Activated T-cell treated with anti-CD3 and anti-CD28 coated beads, Interleukin-2, amount 50 U/mL, for 1 hour (primary cell): ENCODE data around the gene TCP11.

Experiments used
- DNase-seq: peaks from one replicate; pipeline ENCODE4 v3.0.0-alpha.2; 2020

TCP11 gene

DNA sequence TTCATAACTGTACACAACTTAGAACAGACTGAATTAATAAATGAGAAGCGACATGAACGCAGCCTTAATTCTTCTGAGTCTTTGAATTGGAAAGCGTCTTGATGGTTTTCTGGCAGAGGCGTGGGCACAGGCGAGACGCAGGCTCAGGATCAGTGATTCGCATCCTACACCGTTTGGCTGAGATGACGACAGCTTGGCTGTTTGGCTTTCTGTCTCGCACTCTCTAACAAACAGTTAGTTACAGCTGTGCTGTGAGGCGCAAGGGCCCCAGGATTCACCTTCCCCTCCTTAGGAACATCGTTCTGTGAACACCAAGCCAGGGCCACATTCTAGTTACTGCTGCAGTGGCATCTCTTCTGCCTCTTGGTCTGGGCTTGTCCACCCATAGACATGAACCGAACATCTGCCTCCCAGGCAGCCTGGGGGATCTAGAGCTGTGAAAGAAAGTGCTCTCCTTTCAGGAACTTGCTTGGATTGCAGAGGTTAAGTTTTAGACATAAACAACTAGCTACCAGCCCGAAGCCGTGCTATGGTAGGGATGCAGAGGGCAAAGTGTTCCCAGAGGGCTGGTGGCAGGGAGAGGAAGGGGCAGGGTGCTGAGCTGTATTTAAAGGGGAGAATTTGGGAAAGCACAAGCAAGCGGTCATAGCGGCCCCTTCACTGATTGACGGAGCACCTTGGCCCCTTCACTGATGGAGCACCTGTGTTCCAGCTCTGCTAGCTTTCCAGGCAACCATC is 49.6 kb downstream of the TCP11 start:
- no peak for DNase-seq

GRCh38 chr6:35090734-35091133 is 50.4 kb downstream of the TCP11 start:
- DNase-seq = no peak

DNA sequence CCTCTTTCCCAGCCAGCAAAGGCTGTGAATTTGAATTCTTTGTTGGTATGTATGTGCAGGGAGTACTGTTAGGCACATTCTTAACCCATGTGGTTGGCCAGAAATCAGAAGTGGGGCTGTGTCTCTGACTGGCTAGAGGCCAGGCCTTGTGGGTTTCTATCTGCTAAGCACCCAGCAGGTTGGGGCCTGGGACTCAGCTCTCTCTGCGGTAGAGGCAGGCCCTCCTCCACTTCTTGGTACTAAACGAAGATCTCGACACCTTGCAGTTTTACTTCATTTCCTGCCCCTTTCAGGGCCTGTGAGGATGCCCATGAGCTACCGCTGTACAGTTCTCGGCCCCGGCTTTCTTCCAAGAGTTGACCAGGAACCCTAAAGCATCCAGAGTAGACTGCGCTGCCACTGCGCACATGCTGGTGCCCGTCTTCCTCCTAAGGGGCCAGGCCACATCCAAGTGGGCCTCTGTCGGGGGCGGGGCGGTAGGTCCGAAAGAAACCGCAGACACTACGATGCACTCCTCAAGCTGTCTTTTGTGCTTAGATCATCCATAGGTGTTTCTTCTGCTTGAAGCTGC is 51.1 kb downstream of the TCP11 start:
- no peak for DNase-seq

GRCh38 chr6:35089216-35089934 is 51.8 kb downstream of the TCP11 start:
- DNase-seq = no peak

GRCh38 chr6:35088281-35089215 is 52.6 kb downstream of the TCP11 start:
- DNase-seq = no peak

- no peak for DNase-seq
Observed at GRCh38 chr6:35087361-35088280, 53.5 kb downstream of the TCP11 start.

DNA sequence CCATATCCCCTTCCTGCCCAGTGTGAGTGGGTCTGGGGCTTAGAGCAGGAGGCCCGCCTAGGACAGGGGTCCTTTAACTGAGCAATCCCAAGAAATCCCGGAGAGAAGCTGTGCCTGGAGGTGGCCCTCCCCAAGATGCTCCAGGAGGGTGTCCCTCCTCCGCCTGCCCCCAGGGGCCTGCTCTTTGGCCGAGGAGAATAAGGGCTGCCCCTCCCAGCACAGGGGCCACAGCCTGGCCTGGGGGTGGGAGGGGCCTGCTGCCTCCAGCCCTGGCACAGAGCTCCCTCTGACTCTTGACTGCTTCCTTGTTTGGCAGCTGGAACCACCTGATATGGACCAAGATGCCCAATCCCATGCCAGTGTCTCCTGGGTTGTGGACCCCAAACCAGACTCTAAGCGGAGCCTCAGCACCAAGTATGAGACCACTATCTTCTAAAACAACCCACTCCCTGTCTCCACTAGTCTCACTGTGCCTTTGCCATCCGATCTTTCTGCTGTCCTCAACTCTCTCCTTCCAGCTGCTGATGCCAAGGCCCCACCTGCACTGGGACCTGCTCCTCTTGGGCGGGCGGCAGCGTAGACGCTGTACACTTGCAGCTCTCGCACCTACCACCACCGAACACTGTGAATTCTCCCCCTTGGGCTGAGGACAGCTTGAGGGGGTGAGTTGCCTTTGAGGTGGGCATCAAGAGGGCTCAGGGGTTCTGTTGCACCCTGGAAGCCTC is 54.3 kb downstream of the TCP11 start:
- DNase-seq = no peak

GRCh38 chr6:35086282-35086632 is 54.9 kb downstream of the TCP11 start:
- no peak for DNase-seq

GRCh38 chr6:35085359-35086281 is 55.5 kb downstream of the TCP11 start:
- DNase-seq = no peak

DNA sequence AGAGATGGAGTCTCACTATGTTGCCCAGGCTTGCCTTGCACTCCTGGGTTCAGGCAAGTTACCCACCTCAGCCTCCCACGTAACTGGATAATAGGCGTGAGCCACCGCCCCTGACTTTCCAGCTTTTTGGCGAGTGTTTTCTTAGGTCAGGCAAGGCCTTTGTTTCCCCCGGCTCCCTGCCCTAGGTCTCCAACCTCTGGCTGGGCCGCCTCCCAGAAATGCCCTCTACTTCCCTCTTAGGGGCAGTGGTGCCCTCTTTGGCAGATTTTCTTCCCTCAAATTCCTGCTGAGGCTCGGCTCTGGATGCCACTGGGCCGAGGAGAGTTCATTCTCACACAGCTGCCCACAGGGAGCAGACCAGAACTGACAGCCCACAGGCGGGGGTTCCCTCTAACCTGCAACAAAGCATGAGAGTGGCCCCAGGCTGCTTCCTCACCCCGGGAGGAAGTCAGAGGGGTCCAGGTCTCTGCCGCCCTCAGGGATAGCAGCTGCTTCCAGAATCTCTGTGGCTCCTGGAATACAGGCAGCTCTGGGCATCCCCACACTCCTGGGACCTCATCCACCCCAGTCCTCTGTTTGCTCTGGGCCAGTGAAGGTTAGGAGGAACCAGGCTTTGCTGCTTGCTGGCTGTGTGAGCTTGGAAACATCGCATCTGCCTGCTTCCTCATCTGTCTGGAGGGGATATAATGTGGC is 56.5 kb downstream of the TCP11 start:
- DNase-seq = no peak

DNA sequence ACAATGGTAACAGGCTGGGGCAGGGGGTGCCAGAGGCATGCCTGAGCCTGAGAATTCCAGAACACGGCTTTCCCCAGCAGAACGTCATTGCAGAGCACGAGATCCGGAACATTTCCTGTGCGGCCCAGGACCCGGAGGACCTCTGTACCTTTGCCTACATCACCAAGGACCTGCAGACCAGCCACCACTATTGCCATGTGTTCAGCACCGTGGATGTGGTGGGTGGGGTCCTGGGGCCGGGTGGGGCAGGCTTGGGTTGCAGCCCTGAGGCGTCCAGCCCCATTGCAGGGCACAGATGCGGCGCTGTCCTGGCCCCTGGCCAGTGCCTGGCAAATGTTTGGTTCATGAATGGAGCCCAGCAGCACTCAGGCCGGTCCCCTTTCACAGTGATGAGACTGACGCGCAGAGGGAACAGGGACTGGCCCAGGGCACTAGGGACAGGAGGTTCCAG is 57.1 kb downstream of the TCP11 start:
- DNase-seq = no peak

DNA sequence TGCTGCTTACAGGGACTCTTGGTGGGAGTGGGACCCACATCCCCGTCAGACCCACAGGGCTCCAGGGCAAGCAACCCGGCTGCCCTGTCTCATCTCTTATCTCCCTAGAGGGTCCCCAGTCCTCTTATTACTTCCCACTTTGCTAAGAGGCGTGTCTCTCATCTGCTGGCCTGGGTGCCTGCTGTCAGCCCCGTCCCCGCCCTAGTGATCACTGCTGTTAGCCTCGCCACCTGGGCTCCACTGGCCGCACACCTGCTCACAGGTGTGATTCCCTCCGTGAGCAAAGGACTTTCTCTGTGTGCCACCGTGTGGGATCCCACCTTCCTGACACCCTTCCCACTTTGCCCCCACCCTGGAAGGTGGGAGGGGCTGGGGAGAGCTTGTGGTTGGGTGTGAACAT is 57.6 kb downstream of the TCP11 start:
- no peak for DNase-seq

DNA sequence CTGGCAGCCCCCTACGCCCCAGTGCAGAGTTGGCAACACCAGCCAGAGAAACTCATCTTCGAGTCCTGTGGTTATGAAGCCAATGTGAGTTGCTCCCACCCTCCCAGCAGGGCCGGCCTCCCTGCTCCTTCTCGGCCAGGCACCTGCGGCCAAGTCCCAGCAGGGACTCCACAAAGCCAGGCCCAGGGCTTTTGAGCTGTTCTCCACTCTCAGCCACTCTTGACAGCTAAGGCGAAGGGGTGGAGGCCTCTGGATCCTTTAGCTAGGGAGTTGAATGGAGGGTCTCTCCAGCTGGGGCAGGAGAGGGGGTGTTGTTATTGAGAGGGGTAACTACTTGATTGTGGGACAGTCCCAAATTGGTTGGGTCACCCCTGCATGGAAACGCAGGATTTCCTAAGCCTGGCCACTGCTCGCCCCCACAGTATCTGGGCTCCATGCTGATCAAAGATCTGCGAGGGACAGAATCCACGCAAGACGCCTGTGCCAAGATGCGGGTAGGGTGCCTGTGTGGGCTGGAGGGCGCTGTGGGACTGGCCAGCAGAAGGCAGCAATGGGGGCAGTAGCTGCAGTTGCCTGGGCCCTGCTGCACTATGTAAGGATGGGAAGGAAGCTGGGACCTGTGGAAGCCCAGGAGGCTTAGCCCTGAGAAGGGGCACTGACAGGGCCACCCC is 58.3 kb downstream of the TCP11 start:
- DNase-seq = no peak

DNA sequence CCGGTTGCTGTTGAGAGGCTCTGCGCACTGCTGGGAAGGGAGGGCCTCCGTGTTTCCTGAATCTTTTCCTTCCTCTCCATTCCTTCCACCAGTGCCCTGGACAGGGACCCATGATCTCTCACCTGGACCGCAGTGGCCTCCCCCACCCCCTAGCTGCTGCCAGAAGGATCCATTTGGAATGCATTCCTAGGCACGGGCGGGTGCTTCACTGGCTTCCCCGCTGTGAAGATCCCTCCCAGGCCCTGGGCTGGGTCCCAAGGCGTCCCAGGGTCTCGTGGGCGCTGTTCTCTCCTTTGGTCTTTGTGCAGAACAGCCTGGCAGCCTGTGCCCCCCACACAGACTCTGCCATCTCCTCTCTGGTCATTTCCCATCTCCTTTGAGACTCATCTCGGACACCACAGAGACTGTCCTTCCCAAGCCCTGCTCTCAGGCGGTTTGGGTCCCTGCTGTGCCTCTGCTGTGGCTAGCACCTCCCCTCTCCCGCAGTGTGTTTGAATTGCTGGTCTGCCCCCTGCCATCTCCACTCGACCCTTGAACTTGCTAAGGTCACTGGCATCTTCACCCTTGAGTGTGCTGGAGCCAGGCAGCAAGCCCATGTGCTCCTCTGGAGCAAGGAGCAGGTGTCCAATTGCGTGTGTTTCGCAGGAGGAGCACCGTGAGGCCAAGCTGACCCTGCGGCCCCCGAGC is 59.0 kb downstream of the TCP11 start:
- DNase-seq = no peak

GRCh38 chr6:35081426-35081851 is 59.7 kb downstream of the TCP11 start:
- DNase-seq = no peak

DNA sequence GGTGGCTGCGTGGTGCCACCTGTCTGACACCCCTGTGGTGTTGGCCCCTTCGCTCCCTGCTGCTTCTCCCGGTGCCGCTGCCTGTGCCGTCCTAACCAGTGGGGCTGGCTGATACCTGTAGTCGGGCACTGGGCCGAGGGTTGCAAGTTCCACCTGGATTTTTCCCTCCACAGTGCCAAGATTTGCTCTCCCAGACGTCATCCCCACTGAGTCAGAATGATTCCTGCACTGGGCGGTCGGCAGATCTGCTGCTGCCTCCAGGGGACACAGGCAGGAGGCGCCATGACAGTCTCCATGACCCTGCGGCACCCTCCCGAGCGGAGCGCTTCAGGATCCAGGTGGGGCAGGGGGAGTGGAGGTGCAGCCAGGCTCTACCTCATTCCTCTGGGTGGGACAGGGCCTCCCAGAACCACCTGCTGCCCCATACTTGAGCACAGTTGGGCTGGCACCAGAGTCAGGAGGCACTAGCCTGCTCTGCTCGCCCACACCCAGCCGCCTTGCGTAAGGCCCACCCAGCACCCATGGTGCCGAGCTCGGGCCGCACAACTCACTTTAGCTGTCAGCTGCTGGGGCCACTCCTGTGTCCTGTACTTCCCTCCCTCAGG is 60.2 kb downstream of the TCP11 start:
- no peak for DNase-seq

DNA sequence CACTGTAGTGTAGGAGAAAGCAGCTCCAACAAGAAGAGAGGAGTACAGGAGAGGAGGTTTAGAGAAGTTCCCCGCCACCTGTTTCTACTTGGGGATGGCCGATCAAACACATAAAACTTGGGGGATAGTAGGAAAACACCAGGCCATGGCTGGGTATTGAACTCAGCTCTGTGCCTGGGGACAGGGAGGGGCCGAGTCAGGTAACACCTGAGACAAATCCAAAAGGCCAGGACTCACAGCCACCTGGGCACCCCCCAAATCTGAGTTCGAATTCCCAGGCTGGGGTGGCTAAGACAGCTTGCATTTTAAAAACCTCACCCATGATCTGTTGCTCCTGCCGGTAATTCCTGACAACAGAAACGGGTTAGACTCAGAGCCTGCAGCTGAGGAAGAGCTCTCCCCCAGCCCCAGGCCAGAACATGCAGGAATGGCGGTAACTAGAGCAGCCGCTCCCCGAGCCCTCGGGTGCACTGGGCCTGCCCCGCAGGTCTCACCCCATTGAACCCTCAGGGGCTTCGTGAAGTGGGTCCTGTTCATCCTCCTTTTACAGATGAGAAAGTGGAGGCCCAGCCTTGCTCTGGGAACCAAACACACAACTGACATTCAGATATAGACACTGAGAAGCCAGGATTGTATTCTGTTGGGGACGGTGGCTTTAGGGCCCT is 61.0 kb downstream of the TCP11 start:
- no peak for DNase-seq
